Natural killer cell (primary cell): ENCODE results near the gene E2F6. TPM values are rescaled to one million over a fixed set of nuclear protein-coding genes. Genes with fewer than 3 reads are reported as not detected.

ENCODE experiments used
- ATAC-seq, 3 donors: fragments of 150-1000 bp in 2 of 3; fragments of 200-7000 bp in 1 of 3; cut with Tn5 transposase; 1 replicate in 1 of 3; 2 replicates in 2 of 3; pipeline ENCODE4 v1.10.0; 2021; ENCODE audit warnings: mild to moderate bottlenecking in 2 of 3, moderate library complexity in 2 of 3
- DNase-seq, 2 donors: peaks; one replicate each; pipeline versions ENCODE4 v3.0.0 to v3.0.0-alpha.2; 2013 to 2021; ENCODE audit warnings: mixed read lengths in 1 of 2
- H3K27ac ChIP-seq: one replicate; pipeline ENCODE4 v1.5.1; 2013; ENCODE audit warnings: mild to moderate bottlenecking, low read length
- H3K27me3 ChIP-seq: one replicate; pipeline ENCODE4 v1.6.1; 2013; ENCODE audit warnings: low read length; ENCODE audit not compliant: control insufficient read depth, insufficient read depth
- H3K36me3 ChIP-seq: one replicate; pipeline ENCODE4 v1.6.1; 2013; ENCODE audit warnings: low read length; ENCODE audit not compliant: control insufficient read depth, insufficient read depth
- H3K4me1 ChIP-seq: one replicate; pipeline ENCODE4 v1.6.1; 2013; ENCODE audit warnings: low read length; ENCODE audit not compliant: control insufficient read depth, insufficient read depth
- H3K4me3 ChIP-seq: one replicate; pipeline ENCODE4 v1.5.1; 2013; ENCODE audit warnings: low read length
- H3K9me3 ChIP-seq: one replicate; pipeline ENCODE4 v1.6.1; 2013; ENCODE audit warnings: low read length; ENCODE audit not compliant: control insufficient read depth, insufficient read depth
- H3K27ac Mint-ChIP-seq, 2 donors: one replicate each; pipeline ENCODE4 v1.8.0; 2022; ENCODE audit warnings: mild to moderate bottlenecking in 2 of 2, mixed read lengths in 2 of 2, moderate library complexity in 1 of 2
- H3K27me3 Mint-ChIP-seq, 2 donors: one replicate each; pipeline ENCODE4 v1.8.0; 2022; ENCODE audit warnings: low read depth in 2 of 2, mixed read lengths in 2 of 2
- H3K36me3 Mint-ChIP-seq: one replicate; pipeline ENCODE4 v1.8.0; 2022; ENCODE audit warnings: mixed read lengths
- H3K4me1 Mint-ChIP-seq, 2 donors: one replicate each; pipeline ENCODE4 v1.8.0; 2022; ENCODE audit warnings: mixed read lengths in 2 of 2
- H3K4me3 Mint-ChIP-seq: one replicate; pipeline ENCODE4 v1.8.0; 2022; ENCODE audit warnings: mild to moderate bottlenecking, moderate library complexity, mixed read lengths
- H3K9me3 Mint-ChIP-seq, 2 donors: one replicate each; pipeline ENCODE4 v1.8.0; 2022; ENCODE audit warnings: mixed read lengths in 2 of 2
- CTCF ChIP-seq: fragments of 200-600 bp; IDR thresholded peaks from one replicate; pipeline ENCODE4 v1.8.0; 2022; ENCODE audit warnings: antibody characterized with exemption
- WGBS: methylation state at CpG from one replicate; pipeline ENCODE4 v1.1.7; 2013; ENCODE audit warnings: missing lambda C conversion rate; ENCODE audit not compliant: insufficient coverage; 5-methylcytosine and 5-hydroxymethylcytosine counted together
- intact Hi-C: fragments of 100-400 bp; cut with micrococcal nuclease; formaldehyde crosslinking; loops from one replicate; pipeline ENCODE4 v1.14.2; 2022
- total RNA-seq, 4 donors: library from RNA; stranded (reverse); fragments of 120-200 nt in 1 of 4; gene quantifications; one replicate each; pipeline versions ENCODE4 v1.2.3 to v1.2.4, GENCODE V29; 2013 to 2022

The E2F6 gene
- total RNA-seq, 3 donors from 2014 or later (not counting 1 experiment from before 2014, with no cell fraction given): 4.6 to 9.6 (median 8.3) TPM

- Mint-ChIP-seq H3K27ac (peak overlapping the region; percentile 83 to 88), H3K4me3 (peak overlapping the region; percentile 99), H3K9me3 (no peaks in the 10 kb centered on the region), H3K4me1 (peaks cover 23 to 49% of the 10 kb centered on the region in 2 donors), H3K36me3 (no peaks in the 10 kb centered on the region), H3K27me3 (no peaks in the 10 kb centered on the region)
- H3K27ac ChIP-seq: peak overlapping the region; percentile 62
- no peaks in the 10 kb centered on the region for H3K27me3 ChIP-seq
- H3K4me3 ChIP-seq: peak overlapping the region; percentile 82
- intact Hi-C loops: loop anchor here (5.0 kb wide), 1 partner anchor 308 kb away; the partner anchor contains the start of gene SLC66A3
- peaks cover 13% of the 10 kb centered on the region for H3K4me1 ChIP-seq
- no peaks in the 10 kb centered on the region for H3K36me3 ChIP-seq
- WGBS: 58% methylated on average over 5 of the region's 6 CpGs
- no peak for TF ChIP-seq CTCF
- DNase-seq (no peak), ATAC-seq (no peak)
- no peaks in the 10 kb centered on the region for H3K9me3 ChIP-seq
Measured at GRCh38 chr2:11465110-11465484, 864 bp downstream of the E2F6 start.

- WGBS: 100% methylated on average over 4 of the region's 4 CpGs
- Mint-ChIP-seq H3K27me3 (no peaks in the 10 kb centered on the region), H3K27ac (no peak overlapping the region), H3K36me3 (peaks cover 4% of the 10 kb centered on the region), H3K4me3 (no peak overlapping the region), H3K9me3 (no peaks in the 10 kb centered on the region), H3K4me1 (peaks cover 29 to 54% of the 10 kb centered on the region in 2 donors)
- no peak for DNase-seq
- H3K4me1 ChIP-seq: peaks cover under 1% of the 10 kb centered on the region
- peaks cover 2% of the 10 kb centered on the region for H3K36me3 ChIP-seq
- no peaks in the 10 kb centered on the region for H3K9me3 ChIP-seq
- no peak overlapping the region for H3K27ac ChIP-seq
- no peak for TF ChIP-seq CTCF
- no peak overlapping the region for H3K4me3 ChIP-seq
- intact Hi-C loops: no loop called here
- no peaks in the 10 kb centered on the region for H3K27me3 ChIP-seq
- ATAC-seq: no peak
Measured at GRCh38 chr2:11459816-11460215, 6.1 kb downstream of the E2F6 start.

DNA sequence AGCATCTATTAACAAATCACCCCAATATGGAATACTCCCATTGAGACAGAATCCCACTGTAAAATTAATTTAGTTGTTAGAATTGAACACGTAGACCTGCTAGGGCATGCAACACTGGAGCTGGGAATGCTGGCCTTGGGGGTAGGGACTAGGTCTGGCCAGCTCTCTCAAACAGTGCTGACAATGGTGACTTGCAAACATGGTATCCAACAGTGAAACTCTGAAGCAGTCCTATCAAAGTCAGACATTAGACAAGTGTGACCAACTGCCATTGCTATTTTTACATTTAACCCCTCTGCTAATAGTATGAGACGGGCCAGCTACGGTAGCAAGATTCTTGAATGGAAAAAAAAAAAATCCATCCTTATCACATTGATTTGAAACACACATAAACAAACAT is 7.2 kb downstream of the E2F6 start:
- no peak for DNase-seq
- Mint-ChIP-seq H3K36me3 (peaks cover 6% of the 10 kb centered on the region), H3K27ac (no peak overlapping the region), H3K4me3 (no peak overlapping the region), H3K27me3 (no peaks in the 10 kb centered on the region), H3K9me3 (no peaks in the 10 kb centered on the region), H3K4me1 (peaks cover 23 to 43% of the 10 kb centered on the region in 2 donors)
- H3K27ac ChIP-seq: no peak overlapping the region
- H3K27me3 ChIP-seq: no peaks in the 10 kb centered on the region
- no peaks in the 10 kb centered on the region for H3K4me1 ChIP-seq
- WGBS: 96% methylated on average over 3 of the region's 3 CpGs
- TF ChIP-seq CTCF: no peak
- intact Hi-C loops: no loop called here
- H3K9me3 ChIP-seq: no peaks in the 10 kb centered on the region
- no peak overlapping the region for H3K4me3 ChIP-seq
- ATAC-seq: no peak
- H3K36me3 ChIP-seq: peaks cover 3% of the 10 kb centered on the region

DNA sequence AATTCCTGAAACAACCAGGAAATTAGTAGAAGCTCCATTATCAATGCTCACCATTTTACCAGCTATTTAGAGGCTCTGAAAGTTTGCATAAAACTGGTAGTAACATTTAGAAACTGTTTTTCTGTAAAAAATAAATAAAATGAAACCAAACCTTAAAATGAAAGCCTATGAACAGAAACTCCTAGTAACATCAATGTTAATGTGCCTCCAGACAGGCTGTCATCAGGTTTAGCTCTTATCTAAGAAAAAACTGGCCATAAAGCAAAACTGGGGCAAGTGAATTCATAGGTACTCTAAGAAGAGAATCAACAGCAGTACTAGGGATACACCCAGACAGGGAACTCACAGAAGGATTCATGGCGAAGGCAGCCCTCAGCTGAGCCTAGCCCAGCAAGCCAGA is 8.0 kb downstream of the E2F6 start:
- no peaks in the 10 kb centered on the region for H3K9me3 ChIP-seq
- H3K36me3 Mint-ChIP-seq: peaks cover 6% of the 10 kb centered on the region
- no peaks in the 10 kb centered on the region for H3K27me3 Mint-ChIP-seq
- intact Hi-C loops: no loop called here
- no peak overlapping the region for H3K27ac Mint-ChIP-seq
- H3K4me1 ChIP-seq: no peaks in the 10 kb centered on the region
- peaks cover 23 to 36% of the 10 kb centered on the region in 2 donors for H3K4me1 Mint-ChIP-seq
- WGBS: 97% methylated on average over 1 of the region's 1 CpG
- H3K9me3 Mint-ChIP-seq: no peaks in the 10 kb centered on the region
- no peak overlapping the region for H3K4me3 Mint-ChIP-seq
- DNase-seq (no peak), ATAC-seq (no peak)
- no peak for TF ChIP-seq CTCF
- H3K36me3 ChIP-seq: peaks cover 5% of the 10 kb centered on the region
- no peak overlapping the region for H3K27ac ChIP-seq
- no peaks in the 10 kb centered on the region for H3K27me3 ChIP-seq
- no peak overlapping the region for H3K4me3 ChIP-seq
